ENCODE results near the gene ANKUB1. TPM values are rescaled to one million over a fixed set of nuclear protein-coding genes. Genes with fewer than 3 reads are reported as not detected.

The ANKUB1 gene
- total RNA-seq, 1 experiment from 2014 or later = not detected

DNA sequence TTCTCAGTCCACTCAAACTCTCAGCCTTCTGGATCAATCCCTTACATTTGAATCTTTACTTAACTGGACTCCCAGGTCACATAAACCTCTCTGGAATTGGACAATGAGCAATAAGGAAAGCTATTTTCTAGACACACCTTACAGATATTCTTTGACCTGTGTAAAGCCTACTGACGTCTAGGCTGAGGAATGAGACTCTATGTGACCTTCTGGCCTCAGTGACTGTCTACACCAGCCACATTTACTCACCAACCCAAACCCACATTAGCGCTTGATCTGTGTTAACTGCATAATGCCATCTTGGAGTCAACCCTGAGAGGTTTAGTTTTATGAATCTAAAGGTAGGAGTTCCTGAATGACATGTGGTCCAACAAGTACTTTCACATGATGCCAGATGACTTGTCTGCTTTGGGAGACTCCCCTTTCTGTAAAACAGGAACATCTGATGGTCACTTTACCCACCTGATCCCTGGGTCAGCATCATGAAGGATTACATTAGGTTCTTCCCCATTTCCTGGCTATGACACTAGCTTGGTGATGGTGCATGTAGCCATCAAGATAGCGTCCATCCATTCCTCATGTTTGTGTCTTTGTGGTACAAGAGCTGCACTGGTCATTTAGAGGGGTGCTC, 28.7 kb downstream of the ANKUB1 start:
- DNase-seq (ENCODE audit: low spot score) = no peak

DNA sequence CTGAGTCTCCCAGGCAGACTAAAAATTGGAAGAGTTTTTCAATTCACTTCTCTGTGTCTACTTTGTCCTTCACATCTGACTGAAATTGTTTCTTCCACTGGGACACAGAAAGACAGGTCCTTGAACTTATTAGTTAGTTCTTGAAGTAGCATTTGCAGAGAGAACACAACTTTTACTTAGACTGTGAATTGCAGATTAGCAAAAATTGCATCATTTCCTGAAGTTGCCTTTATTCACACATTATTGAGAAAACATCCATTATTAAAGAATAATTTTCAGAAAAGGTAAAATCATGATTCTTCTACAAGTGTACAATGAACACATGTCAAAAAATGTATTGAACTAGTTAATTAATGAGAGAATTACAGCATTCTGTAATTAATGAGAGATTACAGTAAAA, 38.6 kb downstream of the ANKUB1 start:
- no peak for DNase-seq (ENCODE audit: low spot score)

DNA sequence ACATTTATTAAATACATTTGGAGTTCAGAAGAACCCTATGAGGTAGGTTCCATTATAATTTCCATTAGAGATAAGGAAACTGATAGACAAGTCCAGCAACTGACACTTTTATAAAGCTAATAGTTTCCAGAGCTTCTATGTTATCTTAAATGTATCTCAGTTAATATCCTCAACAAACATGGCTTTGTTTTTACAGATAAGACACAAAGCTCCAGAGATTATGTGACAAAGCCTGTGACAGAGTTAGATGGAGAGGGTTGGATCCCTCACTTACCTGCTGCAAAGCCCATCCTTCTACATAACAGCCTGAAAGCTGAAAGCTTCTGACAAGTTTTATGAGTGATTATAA, 39.6 kb downstream of the ANKUB1 start:
- DNase-seq (ENCODE audit: low spot score) = no peak

DNA sequence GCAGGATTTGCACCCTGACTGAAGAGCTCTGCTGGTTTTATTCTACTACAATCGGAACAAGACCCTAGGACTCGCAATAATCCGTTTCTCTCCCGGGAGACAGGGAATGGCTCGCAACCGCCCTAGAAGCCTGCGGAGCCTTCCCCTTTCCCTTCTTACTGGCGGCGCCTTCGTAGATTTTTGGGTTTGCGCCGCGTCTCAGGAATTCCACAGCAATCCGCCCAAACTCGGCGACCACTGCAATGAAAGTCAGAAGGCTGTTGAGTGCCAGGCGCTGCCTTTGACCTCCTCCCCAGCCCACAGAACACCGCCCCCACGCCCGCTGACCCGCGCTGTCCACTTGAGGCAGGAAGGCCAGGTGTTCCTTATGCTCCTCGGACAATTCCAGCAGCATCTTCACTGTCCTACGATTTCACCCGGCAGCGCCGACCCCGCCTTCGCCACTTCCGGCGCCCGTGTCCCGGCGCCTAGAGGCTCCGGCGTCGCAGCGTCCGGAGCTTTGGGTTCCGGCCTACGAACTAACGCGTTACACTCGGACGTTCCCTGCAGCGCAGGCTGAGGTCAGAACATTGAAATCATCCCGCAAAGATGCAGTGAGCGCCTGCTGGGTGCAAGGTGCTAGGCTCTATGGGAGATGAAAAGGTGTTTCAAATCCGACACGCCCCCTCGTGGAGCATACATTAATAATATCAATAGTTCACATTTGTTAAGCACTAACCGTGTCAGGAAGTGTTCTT, 40.1 kb downstream of the ANKUB1 start, which contains the start of gene COMMD2:
COMMD2 (minus strand) TSS at position 439 of the 737 bp plus-strand sequence; CDS start at position 394, 45 bp downstream.
- DNase-seq (ENCODE audit: low spot score) = peak; percentile 97

DNA sequence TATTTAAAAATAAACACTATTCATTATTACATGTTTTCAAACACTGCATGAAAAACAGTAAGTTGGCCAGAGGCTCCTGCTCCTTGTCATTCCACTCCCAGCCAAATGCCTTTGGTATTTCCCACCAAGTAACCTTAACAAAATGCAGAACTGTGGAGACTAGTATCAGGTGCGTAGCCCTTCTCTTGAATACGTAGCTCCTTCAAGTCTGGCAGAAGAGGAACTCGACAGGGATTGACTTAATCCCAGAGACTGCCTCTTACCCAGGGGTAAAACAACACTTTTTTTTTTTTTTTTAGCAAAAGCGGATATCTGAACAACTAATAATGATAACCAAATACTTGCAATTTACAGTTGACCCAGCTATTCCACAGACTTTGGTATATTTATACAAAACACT, 40.8 kb downstream of the ANKUB1 start:
- DNase-seq (ENCODE audit: low spot score) = peak; percentile 10

DNA sequence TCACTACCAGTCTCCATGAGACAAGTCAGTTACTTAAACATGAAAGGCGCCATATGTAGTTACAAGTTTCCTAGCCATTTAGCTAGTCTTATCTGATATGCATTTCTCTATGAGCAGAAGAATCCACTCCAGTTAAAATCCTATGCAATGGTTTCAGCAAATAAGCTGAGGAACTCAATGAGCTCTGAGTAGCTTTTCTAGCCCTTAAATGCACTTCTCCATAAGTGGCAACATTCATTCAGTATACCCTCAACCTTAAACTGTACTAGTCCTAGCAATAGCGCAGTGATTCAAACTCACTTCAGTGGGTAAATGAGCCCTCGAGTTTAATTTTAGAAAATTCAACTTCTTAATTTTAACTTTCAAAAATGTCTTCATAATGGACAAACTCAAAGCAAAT, 47.7 kb downstream of the ANKUB1 start:
- no peak for DNase-seq (ENCODE audit: low spot score)

DNA sequence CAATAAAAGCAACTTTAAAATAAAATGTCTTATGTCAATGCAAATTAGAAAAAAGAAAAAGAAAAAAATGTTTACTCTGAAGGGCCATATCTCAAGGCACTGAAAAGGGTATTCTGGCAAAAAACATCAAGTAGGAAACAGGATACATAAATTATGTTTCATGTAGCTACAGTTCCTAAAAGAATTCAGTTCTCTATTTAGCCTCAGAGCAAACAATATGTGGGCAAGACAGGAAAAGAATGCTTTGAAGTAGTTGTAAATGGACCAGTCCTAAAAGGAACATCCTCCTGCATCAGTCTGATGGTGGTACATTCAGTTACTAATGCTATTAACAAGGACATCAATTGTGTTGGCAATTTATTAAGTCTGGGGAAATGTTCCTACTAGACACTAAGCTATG, 48.2 kb downstream of the ANKUB1 start:
- DNase-seq (ENCODE audit: low spot score) = no peak

DNA sequence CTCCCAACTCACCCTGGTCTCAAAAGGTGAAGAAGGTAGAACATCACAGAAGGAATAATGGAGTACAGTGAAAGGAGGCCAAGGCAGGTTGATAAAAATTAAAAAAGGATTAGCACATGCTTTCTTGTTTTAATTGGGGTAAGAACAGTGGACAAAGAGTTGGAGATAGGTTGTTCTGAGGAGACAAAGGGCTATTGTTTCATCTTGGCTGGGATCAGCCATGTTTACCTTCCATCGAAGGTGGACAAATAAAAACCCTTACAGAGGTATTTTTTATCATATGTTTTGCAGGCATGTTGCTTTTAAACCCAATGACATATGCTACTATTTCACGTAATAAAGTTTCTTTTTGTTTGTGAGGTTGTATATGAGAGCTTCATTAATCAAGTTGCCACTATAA, 53.0 kb downstream of the ANKUB1 start:
- DNase-seq (ENCODE audit: low spot score) = peak; percentile 47

DNA sequence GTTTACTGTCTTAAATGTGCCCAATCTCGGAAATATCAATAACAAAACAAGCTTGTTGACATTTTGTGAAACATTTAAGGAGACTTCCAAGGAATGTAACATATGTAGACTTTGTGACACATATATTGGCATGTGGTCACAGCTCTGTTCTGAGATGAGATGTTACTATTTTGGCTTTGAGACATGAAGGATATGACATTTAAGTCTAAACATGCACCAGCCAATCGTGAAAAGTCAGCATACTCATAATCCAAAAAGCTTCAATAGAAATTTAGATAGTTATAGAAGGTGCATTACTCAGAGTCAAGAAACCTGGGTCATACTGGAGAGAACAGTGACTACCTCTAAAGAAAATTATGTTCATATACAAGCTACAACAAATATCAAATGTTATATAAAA, 53.5 kb downstream of the ANKUB1 start:
- no peak for DNase-seq (ENCODE audit: low spot score)

DNA sequence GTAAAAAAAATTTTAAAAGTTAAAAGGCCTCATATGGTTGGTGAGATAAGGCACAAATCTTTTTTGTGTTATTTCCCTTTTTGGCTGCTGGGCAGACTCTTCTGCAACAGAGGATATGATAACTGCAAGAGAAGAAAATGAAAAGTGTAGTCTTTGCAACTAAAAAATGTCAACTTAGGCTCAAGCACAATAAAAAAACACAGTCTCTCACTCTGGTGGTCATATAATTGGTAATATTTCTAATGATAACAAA, 55.5 kb downstream of the ANKUB1 start:
- no peak for DNase-seq (ENCODE audit: low spot score)

DNA sequence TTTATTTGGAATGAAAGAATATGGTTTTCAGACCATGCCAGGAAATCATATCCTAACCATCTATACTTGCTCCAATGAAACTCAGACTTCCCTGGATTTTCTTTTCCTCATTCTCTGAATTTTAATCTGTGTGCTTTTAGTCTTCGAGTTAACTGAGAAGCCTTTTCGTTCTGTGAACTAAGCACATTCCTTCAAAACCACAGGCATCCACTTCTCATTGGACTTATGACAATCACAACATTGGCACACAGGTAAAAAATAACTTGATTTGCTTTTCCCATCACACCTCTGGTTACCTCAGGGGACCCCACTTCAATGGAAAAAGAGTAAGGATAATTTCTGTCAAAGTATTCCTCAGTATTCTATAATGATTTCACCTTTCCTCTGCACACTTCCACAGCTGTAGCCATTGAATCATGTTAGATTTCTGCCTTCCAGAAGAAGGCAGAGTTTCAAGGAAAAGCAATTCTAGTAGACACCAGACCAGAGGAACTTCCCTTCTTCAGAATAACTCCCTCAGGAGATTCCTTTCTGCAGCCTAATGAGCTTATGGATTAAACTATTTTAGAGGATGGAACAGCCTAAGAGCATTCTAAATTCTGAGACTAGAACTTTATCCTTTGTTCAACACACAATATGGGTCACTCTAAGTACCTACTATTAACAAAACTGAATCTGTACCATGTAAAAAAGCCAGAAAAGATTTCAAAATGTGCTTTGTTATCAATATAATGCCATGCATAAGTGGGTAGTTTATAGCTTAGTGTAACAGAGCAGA, 56.0 kb downstream of the ANKUB1 start:
- DNase-seq (ENCODE audit: low spot score) = peak; percentile 66

DNA sequence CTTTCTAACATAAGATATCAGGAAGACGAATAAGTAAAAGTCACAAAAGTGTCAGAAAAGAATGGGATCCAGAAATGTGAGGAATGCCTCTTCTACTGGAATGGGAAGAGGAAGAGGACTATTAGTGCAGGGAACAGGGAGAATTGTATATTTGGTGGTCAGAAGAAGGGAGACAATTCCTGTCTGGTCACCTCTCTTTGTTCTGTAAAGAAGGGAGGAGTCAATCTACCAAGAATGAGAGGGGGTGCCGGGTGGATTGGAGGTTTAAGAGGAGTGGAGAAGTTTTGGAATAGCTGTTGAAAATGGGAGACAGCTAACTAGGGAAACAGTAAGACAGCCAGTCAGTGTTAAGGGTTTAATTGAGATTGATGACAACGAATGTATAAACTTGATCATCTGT, 60.1 kb downstream of the ANKUB1 start:
- DNase-seq (ENCODE audit: low spot score) = no peak

DNA sequence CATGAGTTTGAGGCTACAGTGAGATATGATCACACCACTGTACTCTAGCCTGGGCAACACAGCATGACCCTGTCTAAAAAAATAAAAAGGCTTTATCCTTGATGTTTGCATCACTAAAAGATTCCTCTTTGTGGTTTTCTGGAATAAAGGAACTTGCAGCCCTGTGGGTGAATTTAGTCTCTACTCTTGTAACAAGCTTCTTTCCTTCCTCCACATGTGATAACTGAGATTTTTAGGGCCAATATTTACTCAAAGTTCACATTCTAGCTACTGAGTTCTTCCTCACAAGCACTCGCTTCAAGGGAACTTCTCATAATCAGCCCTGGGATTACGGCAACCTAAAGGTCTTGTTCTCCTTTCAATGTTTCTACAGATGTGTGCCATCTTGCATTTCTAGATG, 64.7 kb downstream of the ANKUB1 start:
- no peak for DNase-seq (ENCODE audit: low spot score)

DNA sequence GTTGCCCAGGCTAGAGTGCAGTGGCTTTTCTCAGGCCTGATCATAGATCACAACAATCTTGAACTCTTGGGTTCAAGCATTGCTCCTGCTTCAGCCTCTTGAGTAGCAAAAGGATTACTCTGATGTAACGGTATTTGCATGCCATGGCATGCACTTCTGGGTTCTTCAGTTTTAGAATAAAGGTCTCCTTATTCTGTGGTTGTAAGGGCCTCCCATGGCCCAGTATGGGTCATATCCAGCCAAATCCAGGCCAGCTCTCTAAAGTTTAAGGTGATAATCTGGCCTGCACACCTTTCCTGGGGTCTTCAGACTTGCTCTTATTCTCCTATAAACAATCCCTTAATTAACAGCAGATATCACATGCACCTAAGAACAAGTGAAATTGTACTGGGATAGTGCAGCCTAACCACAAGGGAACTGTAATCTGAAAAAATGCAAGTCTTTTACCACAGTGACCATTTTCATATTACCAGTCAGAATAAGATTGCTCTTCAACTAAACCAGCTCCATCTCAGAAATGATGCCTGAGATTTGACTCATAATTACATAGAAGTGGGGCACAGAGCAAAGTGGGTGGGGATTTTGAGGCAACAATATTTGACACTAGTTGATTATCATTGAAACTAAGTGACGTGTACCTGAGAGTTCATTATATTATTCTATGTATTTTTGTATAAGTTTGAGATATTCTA, 65.5 kb downstream of the ANKUB1 start:
- DNase-seq (ENCODE audit: low spot score) = no peak

DNA sequence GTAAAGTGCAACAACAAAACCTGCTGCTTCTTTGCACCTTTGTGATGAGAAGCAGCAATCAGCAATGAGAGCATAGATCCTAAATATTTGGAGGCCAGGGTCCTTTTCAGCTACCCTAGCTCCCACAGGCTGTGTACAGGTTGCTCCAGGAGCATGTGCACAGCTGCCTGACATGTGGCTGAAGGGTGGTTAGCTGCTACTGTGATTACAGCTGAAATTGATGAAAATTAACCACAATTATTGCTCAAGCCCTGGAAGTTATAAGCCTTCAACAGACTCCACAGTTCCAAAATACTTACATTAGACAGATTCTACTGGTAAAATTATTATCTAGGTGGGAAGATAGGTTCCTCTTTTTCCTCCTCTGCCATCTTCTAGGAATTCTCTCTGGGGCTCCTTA, 68.6 kb downstream of the ANKUB1 start:
- no peak for DNase-seq (ENCODE audit: low spot score)

DNA sequence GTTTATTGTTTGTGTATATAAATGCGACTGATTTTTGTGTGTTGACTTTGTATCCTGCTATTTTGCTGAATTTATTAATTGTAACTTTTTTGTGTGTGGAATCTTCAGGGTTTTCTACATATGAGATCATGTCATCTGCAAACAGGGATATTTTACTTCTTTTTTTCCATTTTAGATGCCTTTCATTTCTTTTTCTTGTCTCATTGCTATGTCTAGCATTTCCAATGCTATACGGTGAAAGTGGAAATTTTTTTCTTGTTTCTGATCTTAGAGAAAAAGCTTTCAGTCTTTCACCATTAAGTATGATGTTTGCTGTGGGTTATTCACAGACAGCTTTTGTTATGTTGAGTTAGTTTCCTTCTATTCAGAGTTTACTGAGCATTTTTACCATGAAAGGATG, 71.4 kb downstream of the ANKUB1 start:
- DNase-seq (ENCODE audit: low spot score) = no peak

DNA sequence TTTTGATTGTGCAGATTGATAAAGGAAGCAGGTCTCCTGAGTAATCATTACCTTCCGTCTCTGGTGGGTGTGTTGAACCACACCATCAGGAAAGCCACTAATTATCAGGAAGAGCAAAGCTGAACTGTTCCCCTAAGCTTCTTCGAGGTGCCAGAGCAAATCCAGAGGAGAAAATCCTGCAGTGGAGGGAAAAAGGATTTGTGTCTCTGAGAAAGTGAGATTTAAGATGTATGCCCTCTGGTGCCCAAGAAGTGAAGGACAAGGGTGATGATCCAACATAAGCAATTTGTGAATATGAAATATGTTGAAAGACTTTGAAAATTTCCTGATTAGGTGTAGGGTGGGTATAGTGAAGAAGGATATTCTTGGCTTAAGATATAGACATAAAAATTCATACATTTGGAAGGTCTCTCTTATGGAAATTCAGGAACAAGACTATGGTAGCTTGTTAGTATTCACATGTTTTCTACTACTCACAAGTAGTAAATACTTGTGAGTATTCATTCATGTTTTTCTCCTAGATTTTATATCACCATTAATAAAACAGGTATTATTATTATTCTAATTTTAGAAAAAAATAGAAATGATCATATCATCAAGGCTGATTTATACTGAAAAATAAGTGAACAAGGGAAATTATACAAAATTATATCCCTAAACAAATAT, 74.8 kb downstream of the ANKUB1 start:
- peak; percentile 88 for DNase-seq (ENCODE audit: low spot score)

DNA sequence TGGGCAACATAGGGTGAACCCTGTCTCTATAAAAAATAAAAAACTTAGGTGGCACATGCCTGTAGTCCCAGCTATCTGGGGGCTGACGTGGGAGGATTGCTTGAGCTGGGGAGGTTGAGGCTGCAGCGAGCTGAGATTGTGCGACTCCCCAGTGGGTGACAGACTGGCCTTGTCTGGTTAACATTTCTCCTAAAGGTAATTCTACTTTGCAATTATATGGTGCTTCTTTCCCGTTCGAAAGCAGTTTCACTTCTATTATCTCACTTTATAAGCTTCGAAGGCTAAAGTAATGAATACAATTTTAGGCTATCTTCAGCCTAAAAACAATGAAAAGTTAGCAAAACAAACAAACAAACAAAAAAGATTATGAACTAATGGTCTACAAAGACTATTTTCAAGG, 75.4 kb downstream of the ANKUB1 start:
- DNase-seq (ENCODE audit: low spot score) = no peak

DNA sequence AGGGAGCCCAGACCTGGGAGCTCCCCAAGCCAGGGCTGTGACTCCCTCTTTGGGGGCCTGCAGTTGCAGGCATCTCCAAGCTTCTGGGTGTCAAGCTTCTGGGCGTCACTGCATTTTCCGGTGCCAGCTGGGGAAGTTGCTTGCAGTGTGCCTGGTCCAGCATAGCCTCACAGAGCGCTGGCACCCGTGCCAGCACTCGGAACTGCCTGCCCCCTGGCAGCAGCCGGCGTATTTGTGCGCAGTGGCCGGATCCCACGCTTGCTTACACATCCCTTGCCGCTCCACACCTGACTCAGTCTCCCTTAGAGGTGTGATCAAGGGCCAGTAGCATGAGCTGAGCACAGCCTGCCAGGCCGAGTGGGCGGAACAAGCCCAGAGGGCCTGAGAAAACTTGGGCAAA, 77.1 kb downstream of the ANKUB1 start:
- no peak for DNase-seq (ENCODE audit: low spot score)

DNA sequence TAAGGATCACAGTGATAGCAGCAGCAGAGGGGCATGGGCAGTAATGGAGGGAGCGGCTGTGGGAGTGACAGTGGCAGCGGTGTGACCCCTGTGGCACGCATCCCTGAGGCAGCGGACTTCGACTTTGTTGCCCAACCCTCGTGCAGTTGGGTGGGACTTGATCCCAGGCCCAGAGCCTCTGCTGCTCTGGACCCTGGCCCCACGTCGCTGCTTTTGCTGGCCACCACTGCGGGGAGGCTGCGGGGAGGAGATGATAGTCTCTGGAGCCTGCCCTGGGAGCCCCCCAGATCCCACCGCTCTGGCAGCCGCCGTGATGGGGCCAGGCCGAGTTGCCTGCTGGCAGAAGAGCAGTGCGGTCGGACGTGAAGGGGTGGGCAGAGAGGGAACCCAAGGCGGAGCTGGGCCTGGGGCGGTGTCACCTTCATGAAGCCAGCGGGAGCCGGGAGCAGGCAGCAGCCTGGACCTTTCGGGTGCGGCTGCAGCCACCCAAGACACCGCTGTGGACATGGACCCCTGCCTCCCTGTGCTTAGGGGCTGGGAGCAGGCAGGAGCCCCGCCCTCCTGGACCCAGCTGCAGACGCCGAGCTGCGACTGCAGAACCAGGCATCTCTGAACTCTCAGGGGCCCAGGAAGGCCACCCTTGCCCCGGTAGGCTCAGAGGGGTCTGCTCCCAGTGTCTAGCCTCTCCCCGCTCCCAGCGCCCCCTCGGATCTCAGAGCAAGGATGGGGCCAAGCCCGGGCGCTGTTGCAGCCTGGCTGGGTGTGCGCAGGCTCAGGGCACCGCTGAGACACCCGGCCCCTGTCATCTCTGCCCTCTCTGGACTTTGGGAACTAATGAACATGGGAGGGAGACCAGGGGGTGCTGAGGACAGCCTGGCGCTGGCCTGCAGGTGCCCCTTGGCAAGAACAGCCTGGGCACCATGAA, 78.4 kb downstream of the ANKUB1 start:
- no peak for DNase-seq (ENCODE audit: low spot score)
